ENCODE results near the gene ISM1. TPM values are rescaled to one million over a fixed set of nuclear protein-coding genes. Genes with fewer than 3 reads are reported as not detected.

Gene ISM1
- 1 to 10 TPM in 2 of 4 donors, under 1 TPM in 2; 0.76 to 1.8 (median 1.0) TPM for total RNA-seq
- polyA plus RNA-seq: 1 to 10 TPM in 1 of 3 donors, under 1 TPM in 2; 0.56 to 1.3 (median 0.86) TPM
- long read RNA-seq, donor 1: 0 reads
- long read RNA-seq, donor 2: 0 reads

GRCh38 chr20:13220904-13221297 lies at the start of gene ISM1:
TSS of gene ISM1 (plus strand) at chr20:13221274. CDS start at chr20:13221777, 503 bp downstream.
- WGBS, 3 donors: 1% methylated on average over 20 to 37 of the region's 39 CpGs
- peaks cover 7% of the 10 kb centered on the region for H3K4me1 ChIP-seq
- peak within 1 kb of the TSS; percentile 68 for H3K4me3 ChIP-seq
- no peaks in the 10 kb centered on the region for H3K9me3 ChIP-seq
- TF ChIP-seq, protein P1, sequence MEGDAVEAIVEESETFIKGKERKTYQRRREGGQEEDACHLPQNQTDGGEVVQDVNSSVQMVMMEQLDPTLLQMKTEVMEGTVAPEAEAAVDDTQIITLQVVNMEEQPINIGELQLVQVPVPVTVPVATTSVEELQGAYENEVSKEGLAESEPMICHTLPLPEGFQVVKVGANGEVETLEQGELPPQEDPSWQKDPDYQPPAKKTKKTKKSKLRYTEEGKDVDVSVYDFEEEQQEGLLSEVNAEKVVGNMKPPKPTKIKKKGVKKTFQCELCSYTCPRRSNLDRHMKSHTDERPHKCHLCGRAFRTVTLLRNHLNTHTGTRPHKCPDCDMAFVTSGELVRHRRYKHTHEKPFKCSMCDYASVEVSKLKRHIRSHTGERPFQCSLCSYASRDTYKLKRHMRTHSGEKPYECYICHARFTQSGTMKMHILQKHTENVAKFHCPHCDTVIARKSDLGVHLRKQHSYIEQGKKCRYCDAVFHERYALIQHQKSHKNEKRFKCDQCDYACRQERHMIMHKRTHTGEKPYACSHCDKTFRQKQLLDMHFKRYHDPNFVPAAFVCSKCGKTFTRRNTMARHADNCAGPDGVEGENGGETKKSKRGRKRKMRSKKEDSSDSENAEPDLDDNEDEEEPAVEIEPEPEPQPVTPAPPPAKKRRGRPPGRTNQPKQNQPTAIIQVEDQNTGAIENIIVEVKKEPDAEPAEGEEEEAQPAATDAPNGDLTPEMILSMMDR (IDR thresholded peaks at IDR 0.05): no peak
- peaks cover 2 to 51% (median 9%) of the 10 kb centered on the region in 3 donors for H3K27me3 ChIP-seq (ENCODE audit: insufficient read depth in 3 of 3, low read length in 2 of 3)
- DNase-seq (peak; percentile 27 to 56), ATAC-seq (peak in 3 of 4 donors; percentile 46 to 63 (median 48))
- intact Hi-C loops (cut with DNase I): no loop called here
- no peaks in the 10 kb centered on the region for H3K36me3 ChIP-seq (ENCODE audit: insufficient read depth in 1 of 2, low read depth in 1 of 2)
- no peak within 1 kb of the TSS for H3K27ac ChIP-seq

GRCh38 chr20:13173201-13173600 lies 47.9 kb upstream of the ISM1 start:
- TF ChIP-seq, protein P1 (IDR thresholded peaks at IDR 0.05): no peak
- H3K4me3 ChIP-seq: no peak overlapping the region
- H3K4me1 ChIP-seq: no peaks in the 10 kb centered on the region
- no peak overlapping the region for H3K27ac ChIP-seq
- 70 to 81% (median 79%) methylated on average over 2 of the region's 2 CpGs for WGBS, 3 donors
- no peaks in the 10 kb centered on the region for H3K27me3 ChIP-seq (ENCODE audit: insufficient read depth in 3 of 3, low read length in 2 of 3)
- intact Hi-C loops (cut with DNase I): no loop called here
- ATAC-seq: no peak
- no peaks in the 10 kb centered on the region for H3K9me3 ChIP-seq
- DNase-seq: no peak
- H3K36me3 ChIP-seq (ENCODE audit: insufficient read depth in 1 of 2, low read depth in 1 of 2): no peaks in the 10 kb centered on the region

- H3K4me1 ChIP-seq: no peaks in the 10 kb centered on the region
- WGBS, 3 donors: 92 to 93% (median 93%) methylated on average over 9 of the region's 9 CpGs
- no peaks in the 10 kb centered on the region for H3K9me3 ChIP-seq
- ATAC-seq: no peak
- H3K4me3 ChIP-seq: no peak overlapping the region
- H3K27ac ChIP-seq: no peak overlapping the region
- no peaks in the 10 kb centered on the region for H3K27me3 ChIP-seq (ENCODE audit: insufficient read depth in 3 of 3, low read length in 2 of 3)
- intact Hi-C loops (cut with DNase I): no loop called here
- H3K36me3 ChIP-seq (ENCODE audit: insufficient read depth in 1 of 2, low read depth in 1 of 2): no peaks in the 10 kb centered on the region
- DNase-seq: no peak
- TF ChIP-seq, protein P1 (IDR thresholded peaks at IDR 0.05): no peak
These were observed 46.7 kb upstream of the ISM1 start for GRCh38 chr20:13174402-13174801.

- Histone ChIP-seq H3K27me3 (ENCODE audit: insufficient read depth in 3 of 3, low read length in 2 of 3) (no peaks in the 10 kb centered on the region), H3K9me3 (no peaks in the 10 kb centered on the region), H3K36me3 (ENCODE audit: insufficient read depth in 1 of 2, low read depth in 1 of 2) (no peaks in the 10 kb centered on the region), H3K4me1 (no peaks in the 10 kb centered on the region), H3K27ac (no peak overlapping the region), H3K4me3 (no peak overlapping the region)
- ATAC-seq (no peak), DNase-seq (no peak)
- WGBS, 3 donors: 70 to 80% (median 79%) methylated on average over 7 of the region's 7 CpGs
- TF ChIP-seq, protein P1 (IDR thresholded peaks at IDR 0.05): no peak
- intact Hi-C loops (cut with DNase I): no loop called here
These were observed 39.8 kb upstream of the ISM1 start for GRCh38 chr20:13180986-13181889.

All from psoas muscle (tissue), 8 donors.